Hepatocyte (in vitro differentiated cells): Measurements from ENCODE around the gene MEP1B. TPM values are rescaled to one million over a fixed set of nuclear protein-coding genes. Genes with fewer than 3 reads are reported as not detected.
"Not testable (repeated sequence)": the region's sequence is repeated elsewhere in the genome, so short reads cannot be mapped to it uniquely, and the experiment has no call there.

ENCODE experiments used
- DNase-seq: peaks from one replicate; pipeline ENCODE4 v3.0.0-alpha.2; 2016; ENCODE audit warnings: low spot score
- H2AFZ ChIP-seq: fragments of 200-600 bp; sonication (generic); 2 replicates; pipeline ENCODE4 v1.6.0; 2016; ENCODE audit warnings: antibody characterized with exemption, mild to moderate bottlenecking
- H3K27ac ChIP-seq: fragments of 200-600 bp; sonication (generic); 2 replicates; pipeline ENCODE4 v1.5.1; 2016; ENCODE audit warnings: mild to moderate bottlenecking
- H3K27me3 ChIP-seq: fragments of 200-600 bp; sonication (generic); 2 replicates; pipeline ENCODE4 v1.6.1; 2016
- H3K36me3 ChIP-seq: fragments of 200-600 bp; sonication (generic); replicated peaks from 2 replicates; pipeline ENCODE4 v1.5.1; 2016; ENCODE audit warnings: low read depth; ENCODE audit not compliant: insufficient read depth
- H3K4me1 ChIP-seq: fragments of 200-600 bp; sonication (generic); 2 replicates; pipeline ENCODE4 v1.5.1; 2016; ENCODE audit warnings: mild to moderate bottlenecking, moderate library complexity; ENCODE audit not compliant: insufficient read depth
- H3K4me2 ChIP-seq: fragments of 200-600 bp; sonication (generic); 2 replicates; pipeline ENCODE4 v1.6.0; 2016
- H3K4me3 ChIP-seq: fragments of 200-600 bp; sonication (generic); 2 replicates; pipeline ENCODE4 v1.5.1; 2016; ENCODE audit warnings: mild to moderate bottlenecking
- H3K79me2 ChIP-seq: fragments of 200-600 bp; sonication (generic); 2 replicates; pipeline ENCODE4 v1.6.0; 2017; ENCODE audit warnings: mild to moderate bottlenecking
- H3K9me2 ChIP-seq: fragments of 200-600 bp; sonication (generic); replicated peaks from 2 replicates; pipeline ENCODE4 v1.6.0; 2017; ENCODE audit warnings: mild to moderate bottlenecking; ENCODE audit not compliant: insufficient read depth
- H3K9me3 ChIP-seq: fragments of 200-600 bp; sonication (generic); 2 replicates; pipeline ENCODE4 v1.5.1; 2016; ENCODE audit warnings: low read depth, mild to moderate bottlenecking
- H4K20me1 ChIP-seq: fragments of 200-600 bp; sonication (generic); 2 replicates; pipeline ENCODE4 v1.6.0; 2016; ENCODE audit warnings: mild to moderate bottlenecking; ENCODE audit not compliant: insufficient read depth, poor library complexity, severe bottlenecking
- EZH2 ChIP-seq: fragments of 200-600 bp; sonication (generic); IDR thresholded peaks from 2 replicates; pipeline ENCODE4 v1.6.1; 2016; ENCODE audit warnings: antibody characterized with exemption, mild to moderate bottlenecking, borderline replicate concordance
- EZH2phosphoT487 ChIP-seq: fragments of 200-600 bp; sonication (generic); IDR thresholded peaks from one replicate; pipeline ENCODE4 v1.6.1; 2018; ENCODE audit warnings: antibody characterized with exemption, mild to moderate bottlenecking, low read depth, moderate library complexity; ENCODE audit not compliant: unreplicated experiment, severe bottlenecking
- WGBS: methylation state at CpG from one replicate; pipeline ENCODE4 v1.1.6; 2016; ENCODE audit warnings: low lambda C conversion rate; ENCODE audit errors: missing lambda C conversion rate; 5-methylcytosine and 5-hydroxymethylcytosine counted together
- polyA plus RNA-seq: library from polyadenylated mRNA; unstranded; fragments of >200 nt; fragmentation: Nextera tagmentation; extraction: Ambion mirVana; gene quantifications from 2 replicates; pipeline ENCODE4 v1.2.1, GENCODE V29; 2016
- total RNA-seq: library from RNA; depleted of rRNA; stranded (reverse); fragments of >200 nt; gene quantifications from 2 replicates; pipeline ENCODE4 v1.2.3, GENCODE V29; 2014
- TF ChIP-seq, protein P1 (sequence below): fragments of 200-600 bp; sonication (generic); IDR thresholded peaks from 2 replicates; pipeline ENCODE4 v1.5.1; 2016; ENCODE audit warnings: antibody characterized with exemption, mild to moderate bottlenecking; ENCODE audit not compliant: poor library complexity

Gene MEP1B
- total and polyA plus RNA-seq, 2 experiments from 2014 or later, result 0.22 to 2.3 TPM

DNA sequence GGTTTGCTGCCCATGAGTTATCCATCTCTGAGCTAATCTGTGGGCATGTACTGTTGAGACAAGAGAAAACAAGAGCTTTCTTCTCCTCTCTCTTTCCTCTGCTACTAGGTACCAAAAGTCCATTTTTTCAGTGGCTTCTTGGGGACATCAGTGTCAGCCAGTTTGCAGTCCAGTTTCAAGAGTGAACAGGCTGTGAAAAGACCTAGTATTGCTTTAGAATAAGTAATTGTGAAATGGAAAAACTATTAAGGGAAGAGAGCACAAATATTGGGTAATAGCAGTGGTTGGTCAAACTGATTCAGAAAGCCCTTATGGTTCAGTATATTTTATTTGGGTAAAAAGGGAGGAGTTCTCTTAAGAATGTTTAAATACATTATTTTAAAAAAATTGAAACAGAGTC, 33.0 kb upstream of the MEP1B start:
- Histone ChIP-seq H3K9me2 (no peaks in the 10 kb centered on the region), H3K79me2 (no peaks in the 10 kb centered on the region), H3K27ac (no peak overlapping the region), H3K4me2 (no peak overlapping the region), H3K36me3 (no peaks in the 10 kb centered on the region), H2AFZ (no peak overlapping the region), H3K27me3 (no peaks in the 10 kb centered on the region), H3K4me3 (no peak overlapping the region), H3K4me1 (peaks cover 6% of the 10 kb centered on the region), H4K20me1 (no peaks in the 10 kb centered on the region), H3K9me3 (no peaks in the 10 kb centered on the region)
- TF ChIP-seq, protein P1, sequence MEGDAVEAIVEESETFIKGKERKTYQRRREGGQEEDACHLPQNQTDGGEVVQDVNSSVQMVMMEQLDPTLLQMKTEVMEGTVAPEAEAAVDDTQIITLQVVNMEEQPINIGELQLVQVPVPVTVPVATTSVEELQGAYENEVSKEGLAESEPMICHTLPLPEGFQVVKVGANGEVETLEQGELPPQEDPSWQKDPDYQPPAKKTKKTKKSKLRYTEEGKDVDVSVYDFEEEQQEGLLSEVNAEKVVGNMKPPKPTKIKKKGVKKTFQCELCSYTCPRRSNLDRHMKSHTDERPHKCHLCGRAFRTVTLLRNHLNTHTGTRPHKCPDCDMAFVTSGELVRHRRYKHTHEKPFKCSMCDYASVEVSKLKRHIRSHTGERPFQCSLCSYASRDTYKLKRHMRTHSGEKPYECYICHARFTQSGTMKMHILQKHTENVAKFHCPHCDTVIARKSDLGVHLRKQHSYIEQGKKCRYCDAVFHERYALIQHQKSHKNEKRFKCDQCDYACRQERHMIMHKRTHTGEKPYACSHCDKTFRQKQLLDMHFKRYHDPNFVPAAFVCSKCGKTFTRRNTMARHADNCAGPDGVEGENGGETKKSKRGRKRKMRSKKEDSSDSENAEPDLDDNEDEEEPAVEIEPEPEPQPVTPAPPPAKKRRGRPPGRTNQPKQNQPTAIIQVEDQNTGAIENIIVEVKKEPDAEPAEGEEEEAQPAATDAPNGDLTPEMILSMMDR, result no peak
- TF ChIP-seq EZH2phosphoT487 (no peak), EZH2 (no peak)
- no peak for DNase-seq

DNA sequence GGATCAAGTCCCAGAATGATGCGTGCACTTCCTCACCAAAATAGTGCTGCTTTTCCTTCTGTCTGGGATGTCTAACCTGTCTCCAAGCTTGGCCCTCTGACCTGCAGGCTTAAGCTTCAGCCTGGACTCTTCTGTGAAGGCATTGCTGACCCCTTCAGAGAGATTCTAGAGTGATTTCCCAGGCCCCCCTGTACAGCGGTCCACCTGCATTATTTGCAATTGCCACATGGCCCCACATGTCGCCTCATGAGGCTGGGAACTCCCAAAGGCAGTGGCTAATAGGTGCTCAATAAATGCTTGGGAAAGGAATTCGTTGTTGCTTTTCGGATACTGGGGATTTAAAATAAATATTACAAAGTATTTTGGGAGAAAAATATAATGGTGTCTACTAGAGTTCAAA, 32.3 kb upstream of the MEP1B start:
- TF ChIP-seq, protein P1, result no peak
- TF ChIP-seq EZH2, result no peak
- TF ChIP-seq EZH2phosphoT487, result no peak
- DNase-seq, result no peak
- Histone ChIP-seq H2AFZ (no peak overlapping the region), H3K4me2 (no peak overlapping the region), H4K20me1 (no peaks in the 10 kb centered on the region), H3K27me3 (no peaks in the 10 kb centered on the region), H3K79me2 (no peaks in the 10 kb centered on the region), H3K4me1 (peaks cover 6% of the 10 kb centered on the region), H3K36me3 (no peaks in the 10 kb centered on the region), H3K9me2 (no peaks in the 10 kb centered on the region), H3K27ac (no peak overlapping the region), H3K4me3 (no peak overlapping the region), H3K9me3 (no peaks in the 10 kb centered on the region)
- WGBS, result 86% methylated on average over 5 of the region's 5 CpGs

DNA sequence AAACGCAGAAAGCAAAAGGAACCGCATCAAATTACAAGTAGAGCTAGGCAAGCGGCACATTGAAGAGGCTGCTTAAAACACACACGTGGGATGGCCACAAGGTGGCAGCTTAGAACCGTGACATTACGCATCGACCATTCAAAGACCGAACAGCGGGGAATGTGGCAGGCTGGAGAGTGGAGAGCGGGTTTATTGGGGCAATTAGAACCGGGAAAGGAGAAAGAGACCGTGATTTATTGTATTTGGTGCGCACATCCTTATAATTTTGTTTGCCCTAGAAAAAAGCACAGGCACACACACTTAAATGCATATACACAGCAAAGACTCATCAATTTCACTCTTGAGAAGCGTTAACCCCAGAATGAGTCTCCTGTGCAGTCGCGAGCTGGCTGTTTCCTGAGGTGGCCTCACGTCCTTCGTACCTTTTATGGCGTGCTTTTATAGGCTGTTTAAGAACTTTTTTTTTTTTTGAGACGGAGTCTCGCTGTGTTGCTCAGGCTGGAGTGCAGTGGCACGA, 31.7 kb upstream of the MEP1B start:
- 6% methylated on average over 22 of the region's 22 CpGs for WGBS
- Histone ChIP-seq H3K79me2 (no peaks in the 10 kb centered on the region), H3K9me2 (no peaks in the 10 kb centered on the region), H2AFZ (peak overlapping the region; percentile 1), H3K27ac (peak overlapping the region; percentile 17), H3K27me3 (no peaks in the 10 kb centered on the region), H4K20me1 (no peaks in the 10 kb centered on the region), H3K4me2 (peak overlapping the region; percentile 72), H3K9me3 (no peaks in the 10 kb centered on the region), H3K4me1 (peaks cover 6% of the 10 kb centered on the region), H3K36me3 (no peaks in the 10 kb centered on the region), H3K4me3 (peak overlapping the region; percentile 14)
- peak; percentile 93 for DNase-seq
- TF ChIP-seq, protein P1, result peak; percentile 87
- no peak for TF ChIP-seq EZH2
- TF ChIP-seq EZH2phosphoT487, result no peak

GRCh38 chr18:32158631-32159030, 31.2 kb upstream of the MEP1B start:
- not testable (repeated sequence) for H4K20me1 ChIP-seq, H3K4me3 ChIP-seq, H3K4me1 ChIP-seq, H3K79me2 ChIP-seq, H3K9me2 ChIP-seq, H3K9me3 ChIP-seq, DNase-seq, H3K27me3 ChIP-seq, H3K36me3 ChIP-seq
- H3K27ac ChIP-seq, result peak overlapping the region; percentile 17
- peak overlapping the region; percentile 1 for H2AFZ ChIP-seq
- H3K4me2 ChIP-seq, result peak overlapping the region; percentile 72
- WGBS, result 77% methylated on average over 9 of the region's 9 CpGs
